ACC112 (cell line): ENCODE results near the gene PREX1.

Experiments used
- H2AFZ ChIP-seq: fragments of 200-600 bp; sonication (generic); one replicate; pipeline ENCODE4 v1.6.0; 2017; ENCODE audit warnings: antibody characterized with exemption, low read length; ENCODE audit not compliant: unreplicated experiment
- H3K27ac ChIP-seq: fragments of 200-600 bp; sonication (generic); 2 replicates; pipeline ENCODE4 v1.5.1; 2014; ENCODE audit warnings: low read depth, mild to moderate bottlenecking, antibody characterized with exemption, low read length, moderate library complexity
- H3K27me3 ChIP-seq: fragments of 200-600 bp; sonication (generic); 2 replicates; pipeline ENCODE4 v1.6.1; 2014; ENCODE audit warnings: mild to moderate bottlenecking, antibody characterized with exemption, low read length, moderate library complexity, mixed read lengths; ENCODE audit not compliant: insufficient read depth
- H3K36me3 ChIP-seq: fragments of 200-600 bp; sonication (generic); 2 replicates; pipeline ENCODE4 v1.6.1; 2016; ENCODE audit warnings: mild to moderate bottlenecking, antibody characterized with exemption, low read length, moderate library complexity, mixed read lengths; ENCODE audit not compliant: insufficient read depth
- H3K4me1 ChIP-seq: fragments of 200-600 bp; sonication (generic); one replicate; pipeline ENCODE4 v1.6.1; 2016; ENCODE audit warnings: low read length, mixed read lengths; ENCODE audit not compliant: insufficient read depth, unreplicated experiment, control insufficient read depth
- H3K4me3 ChIP-seq: fragments of 200-600 bp; sonication (generic); 2 replicates; pipeline ENCODE4 v1.5.1; 2014; ENCODE audit warnings: mild to moderate bottlenecking, low read depth, low read length
- H3K79me2 ChIP-seq: fragments of 200-600 bp; sonication (generic); one replicate; pipeline ENCODE4 v1.6.0; 2016; ENCODE audit warnings: low read length; ENCODE audit not compliant: control insufficient read depth, unreplicated experiment, insufficient read depth

PREX1 gene

DNA sequence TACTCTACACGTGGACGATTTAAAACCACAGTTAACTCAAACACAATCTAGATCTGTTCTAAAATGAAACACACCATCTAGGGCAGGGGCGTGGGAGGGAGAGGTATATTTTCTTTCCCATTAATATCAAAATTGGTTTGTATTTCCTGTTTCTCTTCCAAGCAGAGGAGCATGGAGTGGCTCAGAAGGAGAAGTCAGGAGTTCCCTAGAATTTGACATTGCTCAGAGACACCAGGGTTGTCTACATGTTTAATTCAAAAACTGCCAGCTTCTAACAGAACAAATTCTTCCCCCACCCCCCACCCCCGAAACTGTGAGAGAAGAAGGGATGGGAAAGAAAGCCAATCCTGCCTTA is 2.3 kb downstream of the PREX1 start:
- Histone ChIP-seq H3K4me1 (peaks cover 30% of the 10 kb centered on the region), H3K79me2 (peaks cover 5% of the 10 kb centered on the region), H3K36me3 (no peaks in the 10 kb centered on the region), H3K27me3 (no peaks in the 10 kb centered on the region), H3K4me3 (peak overlapping the region; percentile 78; the same call in 1 of the 2 replicates), H2AFZ (no peak overlapping the region), H3K27ac (peak overlapping the region; percentile 64)

DNA sequence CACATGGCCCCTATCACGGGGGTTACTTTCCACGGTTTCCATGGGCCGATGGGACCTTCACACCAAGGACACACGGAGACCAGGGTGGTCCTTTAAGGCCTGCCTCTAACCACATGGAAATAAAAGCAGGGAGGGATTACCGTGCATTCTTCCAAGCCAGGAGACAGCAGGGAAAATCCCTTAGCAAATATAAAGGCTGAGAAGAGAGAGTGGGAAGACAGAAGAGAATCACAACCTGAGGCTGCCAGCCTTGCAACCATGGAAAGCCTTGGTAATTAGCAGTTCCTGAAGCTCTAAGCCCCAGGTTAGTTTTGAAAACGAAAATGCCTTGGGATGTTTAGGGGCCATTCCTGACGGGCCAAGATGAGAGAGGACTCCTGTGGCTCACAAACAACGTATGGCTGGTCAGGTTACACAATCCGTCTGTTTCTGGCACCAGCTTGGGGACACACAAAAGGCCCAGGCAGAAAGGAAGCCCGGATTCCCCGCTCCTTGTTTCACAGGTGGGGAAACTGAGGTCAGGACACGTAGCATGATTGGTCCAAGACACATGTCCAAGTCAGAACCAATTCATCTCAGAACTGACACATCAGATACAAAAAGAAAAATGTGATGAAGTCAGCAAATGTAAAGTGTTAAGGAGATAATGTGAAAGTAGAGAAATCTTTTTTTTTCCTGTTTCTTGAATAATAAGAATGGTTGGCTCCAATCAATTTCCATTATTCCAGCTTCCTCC is 2.8 kb downstream of the PREX1 start:
- H3K27ac ChIP-seq, result peak overlapping the region; percentile 64
- no peak overlapping the region for H2AFZ ChIP-seq
- no peaks in the 10 kb centered on the region for H3K36me3 ChIP-seq
- H3K79me2 ChIP-seq, result peaks cover 5% of the 10 kb centered on the region
- no peaks in the 10 kb centered on the region for H3K27me3 ChIP-seq
- H3K4me3 ChIP-seq, result peak overlapping the region; percentile 78; the same call in 1 of the 2 replicates
- H3K4me1 ChIP-seq, result peaks cover 30% of the 10 kb centered on the region

DNA sequence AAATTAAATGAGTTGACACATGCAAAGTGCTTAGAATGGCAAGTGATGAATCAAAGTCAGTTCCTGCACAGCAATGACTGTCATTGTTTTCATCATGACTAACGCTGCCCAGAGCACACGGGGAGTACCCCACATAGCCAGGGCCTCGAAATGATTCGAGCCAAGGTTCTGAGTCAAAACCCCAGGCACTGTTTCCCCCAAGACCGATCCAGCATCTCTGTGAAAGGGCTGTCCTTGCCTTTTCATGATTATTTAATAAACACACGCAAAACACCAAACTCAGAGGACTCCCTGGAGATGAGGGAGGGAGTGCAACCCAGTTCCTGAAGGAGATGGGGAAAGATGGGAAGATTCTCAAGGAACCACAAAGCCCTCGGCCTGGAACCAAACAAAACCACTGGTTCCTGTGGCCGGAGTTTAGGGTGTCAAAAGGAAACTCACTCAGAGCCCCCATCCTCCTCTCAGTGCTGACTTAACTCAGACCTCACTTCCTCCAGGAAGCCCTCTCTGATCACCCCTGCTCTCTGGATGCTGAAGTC is 3.8 kb downstream of the PREX1 start:
- Histone ChIP-seq H3K36me3 (no peaks in the 10 kb centered on the region), H3K79me2 (peaks cover 5% of the 10 kb centered on the region), H3K4me1 (peaks cover 30% of the 10 kb centered on the region), H3K27ac (peak overlapping the region; percentile 64), H2AFZ (no peak overlapping the region), H3K27me3 (no peaks in the 10 kb centered on the region), H3K4me3 (no peak overlapping the region)

DNA sequence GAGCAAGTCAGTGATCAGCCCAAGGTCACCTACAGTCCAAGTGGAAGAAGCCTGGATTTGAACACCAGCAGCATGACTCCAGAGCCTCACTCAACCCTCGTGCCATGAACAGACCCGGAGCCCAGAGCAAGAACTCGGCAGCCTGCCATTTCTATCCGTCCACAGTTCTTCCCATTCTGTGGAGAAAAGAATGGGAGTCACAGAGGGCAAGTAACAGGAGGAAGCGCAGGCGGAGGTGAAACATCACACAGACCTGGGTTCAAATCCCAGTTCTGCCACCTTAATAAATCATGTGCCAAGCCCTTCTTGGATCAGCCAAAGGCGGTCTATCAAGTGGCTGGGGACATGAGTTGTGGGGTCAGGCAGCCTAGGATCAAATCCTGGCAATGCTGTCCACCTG is 4.3 kb downstream of the PREX1 start:
- Histone ChIP-seq H3K4me1 (peaks cover 30% of the 10 kb centered on the region), H3K79me2 (peaks cover 5% of the 10 kb centered on the region), H3K36me3 (no peaks in the 10 kb centered on the region), H3K4me3 (no peak overlapping the region), H3K27ac (peak overlapping the region; percentile 11; the same call in 1 of the 2 replicates), H2AFZ (no peak overlapping the region), H3K27me3 (no peaks in the 10 kb centered on the region)

DNA sequence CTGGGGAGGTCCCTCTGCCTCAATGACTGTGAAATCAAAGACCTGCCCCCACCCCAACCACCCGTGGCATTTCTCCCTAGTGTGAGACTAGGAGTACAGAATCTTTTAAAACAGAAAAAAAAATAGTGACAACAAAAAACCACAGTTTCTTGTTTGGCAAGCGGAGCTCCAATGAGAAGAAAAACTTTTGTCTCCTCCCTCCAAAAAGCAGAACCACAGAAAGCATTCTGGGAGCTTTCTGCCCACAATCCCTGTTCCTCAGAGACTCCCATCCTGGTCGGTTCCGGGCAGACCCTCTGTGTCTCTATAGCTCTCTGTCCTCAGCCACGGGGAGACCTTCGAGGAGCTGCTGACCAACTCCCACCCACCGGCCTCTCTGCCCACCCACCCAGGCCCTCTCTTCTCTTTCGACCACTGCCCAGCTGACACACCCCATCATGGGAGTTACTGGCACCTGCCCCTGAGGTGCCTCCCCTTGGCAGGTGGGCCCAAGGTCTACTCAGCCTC is 4.9 kb downstream of the PREX1 start:
- Histone ChIP-seq H3K4me1 (peaks cover 30% of the 10 kb centered on the region), H3K27ac (no peak overlapping the region), H3K4me3 (no peak overlapping the region), H3K79me2 (peaks cover 5% of the 10 kb centered on the region), H3K36me3 (no peaks in the 10 kb centered on the region), H3K27me3 (no peaks in the 10 kb centered on the region), H2AFZ (no peak overlapping the region)

DNA sequence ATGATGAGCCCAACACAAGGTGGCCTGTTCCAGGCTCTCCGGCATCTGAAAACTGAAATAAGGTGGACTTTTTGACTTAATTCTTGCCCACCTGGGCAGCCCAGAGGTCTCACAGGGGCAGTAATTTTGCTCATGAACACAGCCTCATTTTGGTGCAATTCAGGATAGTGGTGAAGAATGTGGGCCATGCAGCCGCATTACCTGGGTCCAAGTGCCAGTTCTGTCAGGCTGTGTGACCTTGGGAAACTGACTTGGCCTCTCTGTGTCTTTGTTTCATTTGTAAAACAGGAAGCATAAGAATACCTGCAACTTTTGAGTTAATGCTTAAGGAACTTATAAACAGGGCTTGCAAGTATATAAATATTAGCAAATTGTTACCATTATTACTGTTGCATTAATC is 5.6 kb downstream of the PREX1 start:
- H3K27me3 ChIP-seq, result no peaks in the 10 kb centered on the region
- H3K27ac ChIP-seq, result no peak overlapping the region
- no peak overlapping the region for H2AFZ ChIP-seq
- peaks cover 5% of the 10 kb centered on the region for H3K79me2 ChIP-seq
- H3K4me3 ChIP-seq, result no peak overlapping the region
- H3K36me3 ChIP-seq, result no peaks in the 10 kb centered on the region
- peaks cover 30% of the 10 kb centered on the region for H3K4me1 ChIP-seq

DNA sequence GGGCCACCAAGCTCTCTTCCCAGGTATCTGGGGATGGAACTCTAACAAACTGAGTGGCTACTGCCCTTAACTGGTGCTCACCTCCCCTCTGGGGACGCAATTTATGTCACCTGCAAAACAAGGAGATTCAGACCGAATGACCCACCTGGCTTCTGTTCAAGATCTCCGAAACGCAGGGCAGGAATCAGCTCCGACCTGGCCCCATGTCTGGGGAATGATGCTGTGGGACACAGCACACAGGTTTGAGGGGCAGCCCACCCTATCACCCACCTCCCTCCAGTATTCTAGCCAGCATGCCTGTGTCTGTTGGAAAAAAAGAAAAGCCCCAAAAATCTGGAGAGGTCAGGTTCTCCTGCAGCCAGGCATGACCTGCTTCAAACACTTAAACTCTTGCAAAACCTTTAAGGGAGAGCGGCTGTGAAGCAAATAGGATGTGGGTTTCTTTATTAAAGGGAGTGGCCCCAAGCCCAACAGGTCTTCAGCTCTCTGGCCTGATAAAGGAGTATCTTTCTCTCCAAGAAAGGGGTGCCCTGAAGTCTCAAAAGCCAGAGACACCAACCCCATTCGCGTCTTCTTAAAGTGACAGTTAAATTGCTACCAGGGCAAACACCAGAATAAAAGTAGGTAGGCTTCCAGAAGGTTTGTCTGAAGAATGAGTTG is 6.4 kb downstream of the PREX1 start:
- H3K27ac ChIP-seq, result no peak overlapping the region
- no peak overlapping the region for H3K4me3 ChIP-seq
- no peaks in the 10 kb centered on the region for H3K36me3 ChIP-seq
- H3K4me1 ChIP-seq, result peaks cover 29% of the 10 kb centered on the region
- peaks cover 5% of the 10 kb centered on the region for H3K79me2 ChIP-seq
- no peak overlapping the region for H2AFZ ChIP-seq
- no peaks in the 10 kb centered on the region for H3K27me3 ChIP-seq

DNA sequence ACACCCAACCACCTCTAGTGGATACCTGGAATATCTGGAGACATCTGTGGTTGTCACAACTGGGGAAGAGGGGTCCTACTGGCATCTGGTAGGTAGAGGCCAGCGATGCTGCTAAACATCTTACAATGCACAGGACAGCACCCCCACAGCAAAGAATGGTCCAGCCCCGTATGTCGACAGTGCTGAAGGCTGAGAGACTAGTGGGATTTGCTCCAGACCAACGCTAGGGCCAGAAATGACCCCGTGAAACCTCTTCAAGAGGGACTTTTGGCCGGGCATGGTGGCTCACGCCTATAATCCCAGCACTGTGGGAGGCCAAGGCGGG is 7.2 kb downstream of the PREX1 start:
- H3K36me3 ChIP-seq, result no peaks in the 10 kb centered on the region
- H3K27ac ChIP-seq, result no peak overlapping the region
- H3K79me2 ChIP-seq, result no peaks in the 10 kb centered on the region
- H3K27me3 ChIP-seq, result no peaks in the 10 kb centered on the region
- H3K4me3 ChIP-seq, result no peak overlapping the region
- H2AFZ ChIP-seq, result no peak overlapping the region
- H3K4me1 ChIP-seq, result peaks cover 23% of the 10 kb centered on the region

DNA sequence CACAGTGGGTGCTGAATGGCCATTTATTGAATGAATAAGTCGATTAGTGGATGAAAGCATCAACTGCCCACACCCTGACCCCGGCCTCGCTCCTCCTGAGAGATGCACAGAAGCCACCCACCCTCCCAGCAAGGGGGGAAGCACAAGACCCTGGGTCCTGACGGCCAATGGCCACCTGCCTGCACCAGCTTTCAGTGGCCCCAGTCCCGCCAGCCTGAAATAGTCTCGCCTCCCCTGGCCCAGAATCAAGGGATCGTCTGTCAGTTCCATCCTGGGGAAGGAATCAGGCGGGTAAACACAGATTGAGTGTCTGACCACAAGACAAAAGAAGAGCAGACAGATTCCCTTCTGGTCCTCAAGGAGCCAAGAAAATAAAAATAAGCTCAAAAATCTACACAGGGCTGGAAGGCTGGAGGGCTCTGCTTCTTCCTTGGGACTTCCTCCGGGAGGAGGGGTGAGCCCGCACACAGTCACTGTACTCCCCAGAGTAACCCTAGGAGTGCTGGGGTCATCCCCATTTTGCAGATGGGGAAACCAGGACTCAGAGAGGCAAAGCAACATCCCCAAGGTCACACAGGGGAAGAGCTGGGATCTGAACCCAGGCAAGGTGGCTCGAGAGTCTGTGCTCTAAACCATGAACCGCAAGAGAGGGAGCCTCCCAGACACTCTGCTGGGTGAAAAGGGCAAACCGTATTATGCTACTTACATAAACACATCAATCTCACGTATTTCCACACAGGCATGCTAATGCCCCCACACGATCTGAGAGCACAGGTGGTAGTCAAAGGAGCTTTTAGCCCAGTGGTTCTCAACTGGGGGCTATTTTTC is 7.8 kb downstream of the PREX1 start:
- H3K27ac ChIP-seq, result no peak overlapping the region
- H3K4me3 ChIP-seq, result no peak overlapping the region
- H2AFZ ChIP-seq, result no peak overlapping the region
- H3K79me2 ChIP-seq, result no peaks in the 10 kb centered on the region
- no peaks in the 10 kb centered on the region for H3K27me3 ChIP-seq
- peaks cover 17% of the 10 kb centered on the region for H3K4me1 ChIP-seq
- no peaks in the 10 kb centered on the region for H3K36me3 ChIP-seq

DNA sequence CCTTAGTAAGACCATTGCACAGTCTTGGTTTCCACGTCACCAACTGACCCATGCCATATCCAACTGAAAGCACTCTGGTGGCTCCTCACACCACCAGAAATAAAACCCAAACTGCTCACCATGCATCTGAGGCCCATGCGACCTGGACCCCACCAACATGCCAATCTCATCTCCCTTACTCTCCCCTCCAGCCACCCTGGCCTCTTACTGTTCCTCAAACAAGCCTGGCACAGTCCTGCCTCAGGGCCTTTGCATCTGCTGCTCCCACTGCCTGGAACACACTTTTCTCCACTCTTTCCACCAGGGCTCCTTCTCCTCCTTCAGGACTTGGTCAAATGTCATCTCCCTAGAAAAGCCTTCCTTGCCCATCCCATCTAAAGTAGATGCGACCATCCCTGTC is 8.7 kb downstream of the PREX1 start:
- no peak overlapping the region for H2AFZ ChIP-seq
- H3K27ac ChIP-seq, result no peak overlapping the region
- H3K4me3 ChIP-seq, result no peak overlapping the region
- no peaks in the 10 kb centered on the region for H3K79me2 ChIP-seq
- H3K27me3 ChIP-seq, result no peaks in the 10 kb centered on the region
- H3K4me1 ChIP-seq, result peaks cover 8% of the 10 kb centered on the region
- H3K36me3 ChIP-seq, result no peaks in the 10 kb centered on the region
